WTC11 (cell line): ENCODE results near the gene PPM1M.

Experiments
- GRHL2 ChIP-seq: fragments of 250-450 bp; sonication (Bioruptor Pico); IDR thresholded peaks from 2 replicates; pipeline ENCODE4 v1.8.0; 2022; ENCODE audit warnings: mild to moderate bottlenecking, moderate library complexity; ENCODE audit not compliant: insufficient replicate concordance, severe bottlenecking
- JUN ChIP-seq: sonication (generic); formaldehyde crosslinking; IDR thresholded peaks from 2 replicates; pipeline ENCODE4 v1.8.0; 2023; ENCODE audit warnings: mild to moderate bottlenecking, missing genetic modification reagents
- SMAD3 ChIP-seq: sonication (generic); formaldehyde crosslinking; IDR thresholded peaks from 2 replicates; pipeline ENCODE4 v1.8.0; 2022; ENCODE audit warnings: missing genetic modification reagents, mild to moderate bottlenecking, borderline replicate concordance
- TEAD1 ChIP-seq: sonication (generic); formaldehyde crosslinking; IDR thresholded peaks from 2 replicates; pipeline ENCODE4 v1.8.0; 2022; ENCODE audit warnings: mild to moderate bottlenecking, missing genetic modification reagents
- ZBTB21 ChIP-seq: sonication (generic); formaldehyde crosslinking; IDR thresholded peaks from 2 replicates; pipeline ENCODE4 v1.8.1; 2023; ENCODE audit warnings: mild to moderate bottlenecking, missing genetic modification reagents, borderline replicate concordance
- ZNF263 ChIP-seq: sonication (generic); formaldehyde crosslinking; IDR thresholded peaks from 2 replicates; pipeline ENCODE4 v1.8.1; 2022; ENCODE audit warnings: low read depth, mild to moderate bottlenecking, moderate library complexity, missing genetic modification reagents
- TF ChIP-seq, protein P1 (sequence below): sonication (generic); formaldehyde crosslinking; IDR thresholded peaks from 2 replicates; pipeline ENCODE4 v1.8.0; 2023; ENCODE audit warnings: missing genetic modification reagents
- TF ChIP-seq, protein P2 (sequence below): fragments of 200-600 bp; IDR thresholded peaks from 2 replicates; pipeline ENCODE4 v1.8.0; 2022; ENCODE audit warnings: antibody characterized with exemption
- TF ChIP-seq, protein P3 (sequence below): sonication (generic); formaldehyde crosslinking; IDR thresholded peaks from 2 replicates; pipeline ENCODE4 v1.8.1; 2023; ENCODE audit warnings: mild to moderate bottlenecking, missing genetic modification reagents, borderline replicate concordance
- TF ChIP-seq, protein P4 (sequence below): sonication (generic); formaldehyde crosslinking; IDR thresholded peaks from 2 replicates; pipeline ENCODE4 v1.8.1; 2023; ENCODE audit warnings: mild to moderate bottlenecking, missing genetic modification reagents, moderate library complexity

DNA sequence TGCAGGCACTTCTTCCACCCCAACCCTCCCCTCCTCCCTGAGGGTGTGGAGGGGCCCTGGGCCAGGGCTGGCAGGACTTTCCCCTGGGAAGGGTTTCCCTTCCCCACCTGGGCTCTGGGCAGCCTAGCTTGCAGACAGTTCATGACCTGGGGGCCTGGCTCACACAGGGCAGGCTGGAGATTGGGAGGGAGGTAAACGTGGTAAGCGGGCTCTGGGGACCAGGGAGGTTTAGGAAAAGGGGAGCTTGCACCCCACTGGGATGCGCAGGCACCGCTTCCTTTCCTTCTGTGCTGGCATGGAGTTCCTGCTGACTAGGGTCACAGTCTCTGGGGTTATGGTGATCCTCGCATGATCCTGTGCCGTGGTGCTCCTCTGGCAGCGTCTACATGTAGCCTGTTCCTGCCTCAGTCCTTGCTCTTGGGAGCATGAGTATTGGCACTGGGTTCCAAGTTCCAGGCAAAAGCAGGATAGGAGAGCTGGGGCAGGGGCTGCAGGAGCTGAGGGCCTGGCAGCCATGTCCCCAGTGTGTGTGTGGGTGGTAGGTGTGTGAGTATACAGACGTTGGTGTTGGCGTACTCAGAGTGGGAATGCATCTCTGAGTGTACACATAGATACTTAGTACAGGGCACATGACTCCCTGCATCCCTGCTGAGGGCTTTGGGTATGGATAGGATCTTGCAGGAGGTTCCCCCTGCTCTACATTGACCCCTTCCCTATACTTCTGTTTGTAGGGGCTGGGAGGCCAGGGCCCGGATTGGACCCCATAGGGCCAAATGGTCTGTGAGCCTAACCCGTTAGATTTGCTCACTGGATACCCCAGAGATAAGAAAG lies 49.0 kb downstream of the PPM1M start:
- TF ChIP-seq, protein P1, sequence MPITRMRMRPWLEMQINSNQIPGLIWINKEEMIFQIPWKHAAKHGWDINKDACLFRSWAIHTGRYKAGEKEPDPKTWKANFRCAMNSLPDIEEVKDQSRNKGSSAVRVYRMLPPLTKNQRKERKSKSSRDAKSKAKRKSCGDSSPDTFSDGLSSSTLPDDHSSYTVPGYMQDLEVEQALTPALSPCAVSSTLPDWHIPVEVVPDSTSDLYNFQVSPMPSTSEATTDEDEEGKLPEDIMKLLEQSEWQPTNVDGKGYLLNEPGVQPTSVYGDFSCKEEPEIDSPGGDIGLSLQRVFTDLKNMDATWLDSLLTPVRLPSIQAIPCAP (CRISPR knock-in tag): no peak
- TF ChIP-seq, protein P2, sequence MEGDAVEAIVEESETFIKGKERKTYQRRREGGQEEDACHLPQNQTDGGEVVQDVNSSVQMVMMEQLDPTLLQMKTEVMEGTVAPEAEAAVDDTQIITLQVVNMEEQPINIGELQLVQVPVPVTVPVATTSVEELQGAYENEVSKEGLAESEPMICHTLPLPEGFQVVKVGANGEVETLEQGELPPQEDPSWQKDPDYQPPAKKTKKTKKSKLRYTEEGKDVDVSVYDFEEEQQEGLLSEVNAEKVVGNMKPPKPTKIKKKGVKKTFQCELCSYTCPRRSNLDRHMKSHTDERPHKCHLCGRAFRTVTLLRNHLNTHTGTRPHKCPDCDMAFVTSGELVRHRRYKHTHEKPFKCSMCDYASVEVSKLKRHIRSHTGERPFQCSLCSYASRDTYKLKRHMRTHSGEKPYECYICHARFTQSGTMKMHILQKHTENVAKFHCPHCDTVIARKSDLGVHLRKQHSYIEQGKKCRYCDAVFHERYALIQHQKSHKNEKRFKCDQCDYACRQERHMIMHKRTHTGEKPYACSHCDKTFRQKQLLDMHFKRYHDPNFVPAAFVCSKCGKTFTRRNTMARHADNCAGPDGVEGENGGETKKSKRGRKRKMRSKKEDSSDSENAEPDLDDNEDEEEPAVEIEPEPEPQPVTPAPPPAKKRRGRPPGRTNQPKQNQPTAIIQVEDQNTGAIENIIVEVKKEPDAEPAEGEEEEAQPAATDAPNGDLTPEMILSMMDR: no peak
- TF ChIP-seq, protein P3, sequence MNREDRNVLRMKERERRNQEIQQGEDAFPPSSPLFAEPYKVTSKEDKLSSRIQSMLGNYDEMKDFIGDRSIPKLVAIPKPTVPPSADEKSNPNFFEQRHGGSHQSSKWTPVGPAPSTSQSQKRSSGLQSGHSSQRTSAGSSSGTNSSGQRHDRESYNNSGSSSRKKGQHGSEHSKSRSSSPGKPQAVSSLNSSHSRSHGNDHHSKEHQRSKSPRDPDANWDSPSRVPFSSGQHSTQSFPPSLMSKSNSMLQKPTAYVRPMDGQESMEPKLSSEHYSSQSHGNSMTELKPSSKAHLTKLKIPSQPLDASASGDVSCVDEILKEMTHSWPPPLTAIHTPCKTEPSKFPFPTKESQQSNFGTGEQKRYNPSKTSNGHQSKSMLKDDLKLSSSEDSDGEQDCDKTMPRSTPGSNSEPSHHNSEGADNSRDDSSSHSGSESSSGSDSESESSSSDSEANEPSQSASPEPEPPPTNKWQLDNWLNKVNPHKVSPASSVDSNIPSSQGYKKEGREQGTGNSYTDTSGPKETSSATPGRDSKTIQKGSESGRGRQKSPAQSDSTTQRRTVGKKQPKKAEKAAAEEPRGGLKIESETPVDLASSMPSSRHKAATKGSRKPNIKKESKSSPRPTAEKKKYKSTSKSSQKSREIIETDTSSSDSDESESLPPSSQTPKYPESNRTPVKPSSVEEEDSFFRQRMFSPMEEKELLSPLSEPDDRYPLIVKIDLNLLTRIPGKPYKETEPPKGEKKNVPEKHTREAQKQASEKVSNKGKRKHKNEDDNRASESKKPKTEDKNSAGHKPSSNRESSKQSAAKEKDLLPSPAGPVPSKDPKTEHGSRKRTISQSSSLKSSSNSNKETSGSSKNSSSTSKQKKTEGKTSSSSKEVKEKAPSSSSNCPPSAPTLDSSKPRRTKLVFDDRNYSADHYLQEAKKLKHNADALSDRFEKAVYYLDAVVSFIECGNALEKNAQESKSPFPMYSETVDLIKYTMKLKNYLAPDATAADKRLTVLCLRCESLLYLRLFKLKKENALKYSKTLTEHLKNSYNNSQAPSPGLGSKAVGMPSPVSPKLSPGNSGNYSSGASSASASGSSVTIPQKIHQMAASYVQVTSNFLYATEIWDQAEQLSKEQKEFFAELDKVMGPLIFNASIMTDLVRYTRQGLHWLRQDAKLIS (CRISPR knock-in tag): no peak
- TF ChIP-seq TEAD1 (CRISPR knock-in tag) (no peak), ZNF263 (no peak), SMAD3 (CRISPR knock-in tag) (no peak), JUN (CRISPR knock-in tag) (no peak), GRHL2 (CRISPR knock-in tag) (no peak), ZBTB21 (CRISPR knock-in tag) (no peak)
- TF ChIP-seq, protein P4, sequence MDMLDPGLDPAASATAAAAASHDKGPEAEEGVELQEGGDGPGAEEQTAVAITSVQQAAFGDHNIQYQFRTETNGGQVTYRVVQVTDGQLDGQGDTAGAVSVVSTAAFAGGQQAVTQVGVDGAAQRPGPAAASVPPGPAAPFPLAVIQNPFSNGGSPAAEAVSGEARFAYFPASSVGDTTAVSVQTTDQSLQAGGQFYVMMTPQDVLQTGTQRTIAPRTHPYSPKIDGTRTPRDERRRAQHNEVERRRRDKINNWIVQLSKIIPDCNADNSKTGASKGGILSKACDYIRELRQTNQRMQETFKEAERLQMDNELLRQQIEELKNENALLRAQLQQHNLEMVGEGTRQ (CRISPR knock-in tag): no peak
